ENCODE measurements around the gene SH3RF2.

GRCh38 chr5:146076028-146076427, 139.7 kb downstream of the SH3RF2 start:
- no peak for TF ChIP-seq JUN (IDR thresholded peaks at IDR 0.05; ENCODE audit: borderline replicate concordance, insufficient read depth, insufficient read length, low read depth)
- no peak for TF ChIP-seq EZH2 (IDR thresholded peaks at IDR 0.05; ENCODE audit: borderline replicate concordance, low read depth, low read length, severe bottlenecking)
- no peak for TF ChIP-seq MYC (IDR thresholded peaks at IDR 0.05; ENCODE audit: low read depth, low read length)
- no peak for TF ChIP-seq POLR2A (IDR thresholded peaks at IDR 0.05; ENCODE audit: low read depth, low read length)
- no peak for TF ChIP-seq POLR2AphosphoS5 (IDR thresholded peaks at IDR 0.05; ENCODE audit: insufficient read depth, low read depth, low read length)
- no peak for TF ChIP-seq CTCF (IDR thresholded peaks at IDR 0.05; ENCODE audit: extremely low read depth in 1 of 2, insufficient read depth in 1 of 2, low read depth in 1 of 2, low read length in 2 of 2)
- no peak for TF ChIP-seq MAX (IDR thresholded peaks at IDR 0.05; ENCODE audit: insufficient read depth, insufficient read length)
- TF ChIP-seq GATA2 (IDR thresholded peaks at IDR 0.05; ENCODE audit: insufficient read depth, insufficient read length, low read depth, low read length), result no peak
- no peak for TF ChIP-seq FOS (IDR thresholded peaks at IDR 0.05; ENCODE audit: borderline replicate concordance, insufficient read depth, low read length)
